NT2/D1 (cell line): ENCODE data around the gene MBP.

Source experiments
- SUZ12 ChIP-seq: IDR thresholded peaks from 2 replicates; pipeline ENCODE4 v1.6.1; 2011; ENCODE audit not compliant: insufficient read length, insufficient read depth; ENCODE audit errors: extremely low read depth
- YY1 ChIP-seq: IDR thresholded peaks from 2 replicates; pipeline ENCODE4 v1.6.1; 2011; ENCODE audit not compliant: insufficient read length, insufficient read depth
- ZNF274 ChIP-seq: IDR thresholded peaks from 2 replicates; pipeline ENCODE4 v1.6.1; 2011; ENCODE audit warnings: mild to moderate bottlenecking, low read depth, low read length

- no peak for TF ChIP-seq YY1
- no peak for TF ChIP-seq SUZ12
- no peak for TF ChIP-seq ZNF274
These were observed at the start of gene MBP for GRCh38 chr18:77132369-77133050.
